Smooth muscle cell (in vitro differentiated cells): ENCODE data around the gene TMEM183A. TPM values are rescaled to one million over a fixed set of nuclear protein-coding genes. Genes with fewer than 3 reads are reported as not detected.

Experiments used
- DNase-seq: peaks from one replicate; lab custom pipeline; 2025; ENCODE audit not compliant: unreplicated experiment; lab: John Stamatoyannopoulos, UW
- H2AFZ ChIP-seq: fragments of 200-600 bp; sonication (generic); 2 replicates; pipeline ENCODE4 v1.6.0; 2016; ENCODE audit warnings: antibody characterized with exemption, low read depth, mild to moderate bottlenecking
- H3F3A ChIP-seq: fragments of 200-600 bp; sonication (generic); 2 replicates; pipeline ENCODE4 v1.6.0; 2017; ENCODE audit warnings: antibody characterized with exemption, low read depth
- H3K27ac ChIP-seq: fragments of 200-600 bp; sonication (generic); 2 replicates; pipeline ENCODE4 v1.5.1; 2016; ENCODE audit warnings: low read depth, mild to moderate bottlenecking
- H3K27me3 ChIP-seq: fragments of 200-600 bp; sonication (generic); 2 replicates; pipeline ENCODE4 v1.6.1; 2016; ENCODE audit warnings: low read depth, mild to moderate bottlenecking
- H3K36me3 ChIP-seq: fragments of 200-600 bp; sonication (generic); 2 replicates; pipeline ENCODE4 v1.5.1; 2016; ENCODE audit warnings: low read depth
- H3K4me1 ChIP-seq: fragments of 200-600 bp; sonication (generic); 2 replicates; pipeline ENCODE4 v1.5.1; 2016; ENCODE audit warnings: low read depth
- H3K4me2 ChIP-seq: fragments of 200-600 bp; sonication (generic); 2 replicates; pipeline ENCODE4 v1.6.0; 2016; ENCODE audit warnings: mild to moderate bottlenecking
- H3K4me3 ChIP-seq: fragments of 200-600 bp; sonication (generic); 2 replicates; pipeline ENCODE4 v1.5.1; 2016; ENCODE audit warnings: mild to moderate bottlenecking
- H3K79me2 ChIP-seq: fragments of 200-600 bp; sonication (generic); 2 replicates; pipeline ENCODE4 v1.6.0; 2016; ENCODE audit warnings: low read depth, mild to moderate bottlenecking
- H3K9ac ChIP-seq: fragments of 200-600 bp; sonication (generic); 2 replicates; pipeline ENCODE4 v1.6.0; 2016; ENCODE audit warnings: low read depth
- H3K9me3 ChIP-seq: fragments of 200-600 bp; sonication (generic); replicated peaks from 2 replicates; pipeline ENCODE4 v1.5.1; 2016; ENCODE audit warnings: low read depth
- H4K20me1 ChIP-seq: fragments of 200-600 bp; sonication (generic); 2 replicates; pipeline ENCODE4 v1.6.0; 2016; ENCODE audit warnings: low read depth
- CTCF ChIP-seq: fragments of 200-600 bp; sonication (generic); IDR thresholded peaks from 2 replicates; pipeline ENCODE4 v1.5.1; 2017; ENCODE audit warnings: borderline replicate concordance, mild to moderate bottlenecking, antibody characterized with exemption; ENCODE audit not compliant: insufficient read depth, poor library complexity, severe bottlenecking
- WGBS: methylation state at CpG from one replicate; pipeline ENCODE4 v1.1.7; 2016; ENCODE audit warnings: low lambda C conversion rate; 5-methylcytosine and 5-hydroxymethylcytosine counted together
- polyA plus RNA-seq: library from polyadenylated mRNA; unstranded; fragments of >200 nt; fragmentation: Nextera tagmentation; extraction: Ambion mirVana; gene quantifications from 2 replicates; pipeline ENCODE4 v1.2.1, GENCODE V29; 2016
- total RNA-seq: library from RNA; depleted of rRNA; stranded (reverse); fragments of >200 nt; gene quantifications from 2 replicates; pipeline ENCODE4 v1.2.3, GENCODE V29; 2014

The TMEM183A gene
- total and polyA plus RNA-seq, 2 experiments from 2014 or later, result 54.9 to 55.0 TPM

GRCh38 chr1:203069030-203069747 is 62.0 kb downstream of the TMEM183A start:
- Histone ChIP-seq H4K20me1 (peaks cover 23% of the 10 kb centered on the region), H3K4me1 (no peaks in the 10 kb centered on the region), H3K4me3 (no peak overlapping the region), H3K36me3 (no peaks in the 10 kb centered on the region), H3K9me3 (no peaks in the 10 kb centered on the region), H3F3A (no peaks in the 10 kb centered on the region), H3K9ac (no peak overlapping the region), H3K27me3 (peaks cover 17% of the 10 kb centered on the region), H2AFZ (no peak overlapping the region), H3K4me2 (no peak overlapping the region), H3K27ac (no peak overlapping the region), H3K79me2 (no peaks in the 10 kb centered on the region)
- no peak for TF ChIP-seq CTCF
- WGBS, result 43% methylated on average over 4 of the region's 4 CpGs
- no peak for DNase-seq

- peaks cover 40% of the 10 kb centered on the region for H3K27me3 ChIP-seq
- H3K4me1 ChIP-seq, result no peaks in the 10 kb centered on the region
- H3F3A ChIP-seq, result no peaks in the 10 kb centered on the region
- no peak overlapping the region for H2AFZ ChIP-seq
- no peaks in the 10 kb centered on the region for H3K79me2 ChIP-seq
- H3K36me3 ChIP-seq, result no peaks in the 10 kb centered on the region
- H3K9me3 ChIP-seq, result no peaks in the 10 kb centered on the region
- peaks cover 25% of the 10 kb centered on the region for H4K20me1 ChIP-seq
- no peak overlapping the region for H3K27ac ChIP-seq
- no peak for TF ChIP-seq CTCF
- DNase-seq, result no peak
- WGBS, result 81% methylated on average over 7 of the region's 7 CpGs
- H3K4me2 ChIP-seq, result no peak overlapping the region
- no peak overlapping the region for H3K4me3 ChIP-seq
- H3K9ac ChIP-seq, result no peak overlapping the region
Measured at GRCh38 chr1:203072002-203072602, 64.9 kb downstream of the TMEM183A start.

DNA sequence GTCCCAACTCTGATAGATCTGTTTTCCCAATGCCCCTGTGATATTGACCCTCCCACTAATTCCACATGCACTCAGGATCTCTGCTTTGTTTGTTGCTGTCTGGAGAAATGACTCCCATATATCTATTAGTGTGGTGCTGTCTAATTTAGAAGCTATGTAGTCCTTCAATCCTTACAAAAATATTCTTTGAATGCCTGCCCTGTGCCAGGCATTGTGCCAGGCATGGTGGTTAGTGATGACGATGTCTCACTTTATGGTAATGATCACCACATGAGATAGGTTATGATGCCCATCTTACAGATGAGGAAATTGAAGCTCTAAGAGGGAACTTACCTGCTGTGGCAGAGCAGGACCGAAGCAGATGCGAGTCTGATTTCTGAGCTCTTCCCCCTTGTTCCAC is 65.7 kb downstream of the TMEM183A start:
- Histone ChIP-seq H3F3A (no peaks in the 10 kb centered on the region), H2AFZ (no peak overlapping the region), H3K4me3 (no peak overlapping the region), H3K79me2 (no peaks in the 10 kb centered on the region), H3K27ac (no peak overlapping the region), H3K27me3 (peaks cover 40% of the 10 kb centered on the region), H3K36me3 (no peaks in the 10 kb centered on the region), H3K4me1 (no peaks in the 10 kb centered on the region), H3K9ac (no peak overlapping the region), H3K9me3 (no peaks in the 10 kb centered on the region), H4K20me1 (peaks cover 18% of the 10 kb centered on the region), H3K4me2 (no peak overlapping the region)
- no peak for DNase-seq
- no peak for TF ChIP-seq CTCF
- WGBS, result 97% methylated on average over 3 of the region's 3 CpGs
